HG03442 (cell line): ENCODE data around the gene SYT17.
"Not testable (repeated sequence)": the region's sequence is repeated elsewhere in the genome, so short reads cannot be mapped to it uniquely, and the experiment has no call there.

ENCODE experiments used
- ATAC-seq: cut with Tn5 transposase; IDR thresholded peaks from one replicate; pipeline ENCODE4 v1.9.1; 2021; ENCODE audit warnings: mild to moderate bottlenecking, moderate library complexity; ENCODE audit not compliant: unreplicated experiment

The SYT17 gene

DNA sequence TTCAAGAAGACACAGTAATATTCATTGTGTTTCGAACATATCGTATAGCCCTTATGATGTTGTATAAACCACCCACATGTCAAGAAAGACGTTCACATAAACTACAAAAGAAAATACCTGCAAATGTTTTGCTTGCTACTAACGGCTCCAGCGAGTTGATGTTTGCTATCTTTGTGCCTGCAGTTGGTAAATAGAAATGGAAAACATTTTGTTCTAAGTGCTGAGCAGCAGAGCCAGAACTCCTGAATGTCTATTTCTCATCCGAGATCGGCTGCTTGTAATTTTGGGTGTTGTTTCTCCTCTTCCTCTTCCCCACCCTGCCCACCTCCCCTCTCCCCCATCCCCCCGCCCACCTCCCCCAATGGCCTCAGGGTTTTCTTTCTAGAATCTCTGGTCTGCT is 5.0 kb downstream of the SYT17 start:
- ATAC-seq, result no peak

DNA sequence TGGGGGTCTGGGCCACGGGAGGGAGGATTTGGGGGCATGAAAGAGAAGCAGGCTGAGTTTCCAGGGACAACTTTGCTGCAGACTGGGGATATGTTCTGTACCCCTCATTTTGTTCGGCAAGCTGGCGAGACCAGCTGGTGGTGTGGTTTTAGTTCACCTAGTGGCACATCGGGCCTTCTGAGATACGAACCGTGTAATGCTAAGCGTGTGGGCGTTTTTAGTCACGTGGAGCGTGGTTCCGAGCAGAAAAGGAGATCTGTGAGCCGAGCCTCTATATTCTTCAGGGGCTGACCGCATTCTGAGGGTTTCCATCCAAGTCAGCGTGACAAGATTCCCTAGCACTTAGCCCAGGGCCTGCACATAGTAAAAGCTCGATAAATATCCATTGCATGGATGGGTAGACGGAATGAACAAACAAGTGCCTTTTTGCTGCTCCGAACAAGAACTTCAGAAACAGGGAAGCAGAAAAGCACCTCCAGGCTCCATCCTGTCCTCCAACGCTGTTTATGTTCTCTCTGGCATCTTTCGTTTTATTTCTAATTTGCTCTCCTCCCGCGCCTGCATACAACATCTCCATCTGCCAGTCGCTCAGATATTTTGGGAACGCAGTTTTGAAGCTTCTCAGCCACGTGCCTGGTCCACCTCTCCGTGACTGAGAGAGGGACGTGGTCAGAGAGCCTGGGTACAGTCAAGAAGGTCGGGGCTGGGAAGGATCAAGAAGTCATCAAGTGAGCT is 5.8 kb downstream of the SYT17 start:
- no peak for ATAC-seq

DNA sequence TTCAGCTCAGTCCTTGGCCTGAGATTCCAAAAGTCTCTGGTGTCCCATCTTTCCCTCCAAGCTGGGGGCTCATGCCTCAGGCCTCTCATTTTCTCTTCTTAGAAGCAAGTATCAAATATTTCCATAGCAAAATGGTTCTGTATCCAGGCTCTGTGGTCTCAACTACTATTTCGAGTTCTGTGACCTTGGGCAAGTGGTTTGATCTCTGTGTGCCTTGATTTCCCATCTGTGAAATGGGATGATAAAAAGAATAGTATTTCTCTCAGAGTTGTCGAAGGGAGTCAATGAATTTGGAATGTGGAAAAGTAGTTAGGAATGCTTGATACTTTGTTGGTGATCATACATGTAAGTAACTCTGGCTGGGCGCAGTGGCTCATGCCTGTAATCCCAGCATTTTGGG is 6.4 kb downstream of the SYT17 start:
- ATAC-seq, result no peak

DNA sequence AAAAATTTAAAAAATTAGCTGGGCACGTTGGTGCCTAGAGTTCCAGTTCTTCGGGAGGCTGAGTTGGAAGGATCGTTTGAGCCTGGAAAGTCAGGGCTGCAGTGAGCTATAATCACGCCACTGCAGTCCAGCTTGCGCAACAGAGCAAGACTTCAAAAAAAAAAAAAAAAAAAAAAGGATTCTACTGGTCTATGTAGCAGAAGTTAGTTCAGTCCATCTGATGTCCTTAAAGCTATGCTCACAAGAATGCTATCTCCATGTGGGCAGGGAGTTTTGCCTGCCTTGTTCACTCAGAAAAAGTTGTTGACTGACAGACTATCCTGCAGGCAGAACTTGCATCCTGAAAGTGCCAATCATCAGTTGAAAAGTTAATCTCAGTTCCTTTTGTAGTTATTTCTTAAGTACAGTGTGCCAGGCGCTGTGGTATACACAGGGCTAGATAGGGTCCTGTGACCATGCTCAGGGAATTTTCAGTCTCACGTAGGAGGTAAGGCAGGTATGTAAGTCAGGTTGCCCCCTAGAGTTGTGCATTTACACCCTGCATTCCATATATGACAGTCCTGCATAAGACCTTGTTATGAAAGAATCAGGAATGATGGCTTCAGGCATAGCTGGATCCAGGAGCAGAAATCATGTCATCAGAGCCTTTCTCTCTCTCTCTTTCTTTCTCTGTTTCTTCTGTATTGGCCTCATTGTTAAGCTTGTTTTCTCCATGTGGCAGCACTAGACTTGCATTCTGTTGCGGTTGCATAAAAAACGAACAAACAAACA is 7.6 kb downstream of the SYT17 start:
- ATAC-seq, result no peak

DNA sequence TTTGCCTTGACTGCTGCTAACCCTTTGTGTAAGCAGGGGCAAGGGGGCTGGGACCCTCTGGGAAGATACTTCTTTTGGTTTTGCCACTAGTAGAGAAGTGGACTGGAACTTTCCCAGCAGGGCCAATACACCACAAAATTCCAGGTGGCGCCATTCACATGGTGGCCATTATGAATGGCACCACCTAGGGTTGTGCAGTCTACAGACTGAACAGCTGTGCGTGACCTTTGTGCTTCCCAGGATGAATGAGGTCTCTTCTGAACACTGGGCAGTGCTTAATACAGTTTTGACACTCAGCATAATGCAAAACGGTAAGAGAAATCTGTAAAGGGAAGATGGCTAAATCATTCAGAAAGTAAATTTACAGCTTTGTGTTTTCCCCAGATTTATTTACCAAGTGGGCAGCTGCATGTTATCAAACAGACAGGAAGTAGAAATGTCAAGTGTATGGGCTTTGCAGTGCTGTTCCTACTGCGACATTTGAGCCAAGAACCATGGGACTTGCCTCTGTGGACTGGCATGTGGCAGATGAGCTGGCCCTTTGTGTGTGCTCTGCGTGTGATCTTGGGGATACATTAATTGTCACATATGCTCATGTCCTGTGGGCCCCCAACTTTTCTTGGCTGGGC is 9.2 kb downstream of the SYT17 start:
- no peak for ATAC-seq

DNA sequence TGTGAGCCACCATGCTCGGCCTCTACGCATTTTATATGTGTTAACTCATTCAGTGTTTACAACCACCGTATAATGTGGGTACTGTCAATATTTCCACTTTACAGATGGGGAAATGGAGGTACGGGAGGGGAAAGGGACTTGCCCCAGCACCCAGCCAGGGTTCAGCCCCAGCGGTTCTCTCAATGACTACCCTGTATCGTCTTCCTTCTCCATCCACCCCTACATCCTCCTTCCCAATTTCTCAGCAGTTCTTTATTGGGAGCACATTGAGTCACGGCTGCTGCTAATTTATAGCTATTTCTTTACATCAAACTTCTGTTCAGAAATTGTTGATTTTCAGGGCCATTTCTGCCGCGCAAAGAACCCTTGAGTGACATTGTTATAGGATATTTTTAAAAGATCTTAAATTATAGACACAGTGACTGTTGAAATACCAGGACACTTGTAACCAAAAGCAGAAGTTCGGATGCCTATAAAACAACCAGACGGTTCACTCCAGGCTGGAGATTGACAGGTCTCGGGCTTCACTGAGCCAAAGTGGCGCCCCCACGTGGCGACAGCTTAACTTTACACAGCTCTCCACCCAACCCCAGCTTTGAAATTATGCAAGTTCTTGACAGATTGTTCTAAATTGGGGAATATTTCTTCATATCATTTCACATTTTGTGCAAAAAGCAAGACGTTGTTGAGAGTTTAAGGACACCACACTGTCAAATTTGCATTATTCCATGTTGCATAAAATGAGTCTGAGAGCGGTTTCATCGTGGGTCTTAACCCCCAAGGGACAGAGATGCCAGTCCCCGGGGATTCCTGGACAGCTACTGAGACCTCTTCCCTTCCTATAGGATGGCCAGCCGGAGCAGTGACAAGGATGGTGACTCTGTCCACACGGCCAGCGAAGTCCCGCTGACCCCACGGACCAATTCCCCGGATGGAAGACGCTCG is 11.8 kb downstream of the SYT17 start:
- ATAC-seq, result no peak

DNA sequence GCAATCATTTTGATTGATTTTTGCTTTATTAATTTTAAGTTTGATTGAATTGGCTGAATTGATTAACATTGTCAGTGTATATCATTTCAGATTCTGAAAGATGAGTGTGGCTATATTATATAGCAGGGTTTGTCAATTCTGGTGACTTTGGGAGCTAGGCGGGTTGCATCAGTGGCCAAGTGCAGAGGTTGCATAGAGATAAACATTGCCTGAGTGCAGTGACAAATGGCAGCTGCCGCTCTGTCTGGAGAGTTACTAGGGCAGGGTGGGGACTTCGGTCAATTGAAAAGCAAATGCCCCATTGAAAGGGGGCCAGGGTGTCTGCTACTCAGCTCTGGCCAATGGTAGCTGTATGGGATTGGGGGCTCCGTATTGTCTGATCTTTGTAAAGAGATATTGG is 12.7 kb downstream of the SYT17 start:
- ATAC-seq, result no peak

DNA sequence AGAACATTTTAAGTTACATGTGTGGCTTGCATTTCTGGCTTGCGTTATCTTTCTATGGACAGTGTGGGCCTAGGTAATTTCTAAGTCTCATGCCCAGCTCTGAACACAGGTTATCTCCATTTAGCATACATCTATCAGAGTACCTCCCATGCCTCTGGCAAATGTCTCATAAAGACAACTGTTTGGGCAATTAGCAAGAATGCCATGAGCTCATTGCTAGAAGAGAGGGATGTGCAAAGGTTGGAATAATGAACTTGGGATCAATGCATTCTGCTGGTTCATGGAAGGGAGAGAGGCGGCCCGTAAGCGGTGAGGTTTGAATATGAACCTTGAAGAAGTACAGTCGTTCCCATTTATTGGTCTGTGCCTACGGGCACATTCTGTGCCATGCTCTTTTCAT is 14.4 kb downstream of the SYT17 start:
- no peak for ATAC-seq

DNA sequence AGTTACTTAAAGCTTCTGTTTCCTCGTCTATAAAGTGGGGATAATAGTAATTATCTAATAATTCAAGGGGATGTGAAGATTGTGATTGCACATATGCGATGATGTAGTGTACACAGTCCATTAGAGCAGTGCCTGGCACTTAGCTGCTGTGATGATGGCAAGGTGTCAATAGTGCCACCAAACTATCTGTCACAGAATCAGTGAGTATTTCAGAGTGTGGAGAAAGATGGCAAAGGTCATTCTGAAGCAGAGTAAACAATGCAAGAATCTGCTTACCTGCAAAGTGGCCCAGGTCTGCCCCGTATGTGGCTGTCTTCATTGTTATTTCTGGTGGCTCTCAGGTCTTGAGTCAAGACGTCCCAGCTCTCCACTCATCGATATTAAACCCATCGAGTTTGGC is 15.1 kb downstream of the SYT17 start:
- ATAC-seq, result no peak

DNA sequence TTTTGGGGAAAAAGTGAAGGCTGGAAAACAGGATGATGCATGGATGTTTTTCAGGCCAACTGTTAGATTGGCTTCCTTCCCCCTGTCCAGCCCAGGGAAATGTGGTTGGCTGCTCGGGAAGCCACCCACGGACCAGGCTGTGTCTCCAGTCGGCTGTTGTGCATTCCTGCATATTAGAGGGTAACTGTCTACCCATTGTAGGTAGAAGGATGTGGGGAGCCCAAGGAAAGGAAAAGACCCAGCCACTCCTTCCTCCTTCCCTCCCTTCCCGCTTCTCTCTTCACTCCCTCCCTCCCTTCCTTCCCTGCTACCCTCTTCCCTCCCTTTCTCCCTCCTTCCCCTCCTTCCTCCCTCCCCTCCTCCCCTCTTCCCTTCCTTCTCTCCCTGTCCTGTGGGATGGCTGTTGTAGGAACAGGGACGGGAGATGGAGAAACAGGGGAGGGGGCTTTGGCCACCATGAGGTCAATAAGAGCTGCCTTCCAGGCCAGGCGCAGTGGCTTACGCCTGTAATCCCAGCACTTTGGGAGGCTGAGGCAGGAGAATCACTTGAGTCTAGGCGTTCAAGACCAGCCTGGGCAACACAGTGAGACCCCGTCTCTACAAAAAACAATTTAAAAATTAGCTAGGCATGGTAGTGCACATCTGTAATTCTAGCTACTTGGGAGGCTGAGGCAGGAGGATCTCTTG is 16.9 kb downstream of the SYT17 start:
- no peak for ATAC-seq

DNA sequence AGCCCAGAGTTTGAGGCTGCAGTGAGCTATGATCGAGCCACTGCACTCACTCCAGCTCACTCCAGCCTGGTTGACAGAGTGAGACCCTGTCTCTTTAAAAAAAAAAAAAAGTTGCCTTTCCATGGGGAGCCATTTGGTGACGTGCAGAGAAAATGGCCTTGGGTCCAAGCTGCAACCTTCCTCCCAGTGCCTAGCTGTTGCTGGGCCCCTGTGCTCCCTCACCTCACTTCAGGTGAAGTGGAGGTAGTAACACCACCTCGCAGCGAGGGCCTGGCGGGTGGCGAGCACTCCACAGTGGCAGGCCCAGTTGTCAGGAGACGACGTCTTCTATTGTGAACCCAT is 17.4 kb downstream of the SYT17 start:
- ATAC-seq, result no peak

DNA sequence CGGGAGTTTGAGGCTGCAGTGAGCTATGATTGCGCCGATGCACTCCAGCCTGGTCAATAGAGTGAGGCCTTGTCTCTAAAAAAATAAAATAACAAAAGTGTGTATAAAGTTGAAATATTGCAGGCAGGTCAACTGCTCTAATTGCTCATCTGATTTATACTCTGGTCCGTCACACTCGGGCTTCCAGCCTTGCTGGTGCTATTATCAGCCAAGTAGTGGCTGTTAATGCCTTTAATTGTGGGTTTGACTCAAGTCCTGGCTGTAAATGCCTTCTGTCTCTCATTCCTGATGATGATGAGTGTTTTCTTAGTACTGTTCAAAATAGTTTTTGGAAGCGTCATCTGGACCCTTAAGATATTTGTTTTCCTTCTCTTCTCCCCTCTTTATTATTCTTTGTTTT is 18.4 kb downstream of the SYT17 start:
- no peak for ATAC-seq

DNA sequence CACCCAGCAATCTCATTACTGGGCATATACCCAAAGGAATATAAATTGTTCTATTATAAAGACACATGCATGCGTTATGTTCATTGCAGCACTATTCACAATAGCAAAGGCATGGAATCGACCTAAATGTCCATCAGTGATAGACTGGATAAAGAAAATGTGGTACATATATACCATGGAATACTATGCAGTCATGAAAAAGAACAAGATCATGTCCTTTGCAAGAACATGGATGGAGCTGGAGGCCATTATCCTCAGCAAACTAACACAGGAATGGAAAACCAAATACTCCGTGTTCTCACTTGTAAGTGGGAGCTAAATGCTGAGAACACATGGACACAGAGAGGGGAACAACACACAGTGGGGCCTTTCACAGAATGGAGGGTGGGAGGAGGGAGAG is 19.9 kb downstream of the SYT17 start:
- not testable (repeated sequence) for ATAC-seq

DNA sequence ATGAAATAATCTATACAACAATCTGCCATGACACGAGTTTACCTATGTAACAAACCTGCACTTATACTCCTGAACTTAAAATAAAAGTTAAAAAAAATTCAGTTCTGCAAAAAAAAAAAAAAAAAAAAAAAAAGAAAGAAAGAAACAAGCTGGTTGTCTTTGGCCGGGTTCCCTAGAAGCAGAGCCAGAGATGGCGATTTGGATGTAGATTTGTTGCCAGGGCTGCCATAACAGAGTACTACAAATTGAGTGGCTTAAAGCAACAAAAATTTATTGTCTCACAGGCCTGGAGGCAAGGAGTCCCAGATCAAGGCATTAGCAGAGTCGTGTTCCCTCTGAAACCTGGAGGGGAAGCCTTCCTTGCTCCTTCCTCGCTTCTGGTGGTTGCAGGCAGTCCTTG is 20.4 kb downstream of the SYT17 start:
- no peak for ATAC-seq

DNA sequence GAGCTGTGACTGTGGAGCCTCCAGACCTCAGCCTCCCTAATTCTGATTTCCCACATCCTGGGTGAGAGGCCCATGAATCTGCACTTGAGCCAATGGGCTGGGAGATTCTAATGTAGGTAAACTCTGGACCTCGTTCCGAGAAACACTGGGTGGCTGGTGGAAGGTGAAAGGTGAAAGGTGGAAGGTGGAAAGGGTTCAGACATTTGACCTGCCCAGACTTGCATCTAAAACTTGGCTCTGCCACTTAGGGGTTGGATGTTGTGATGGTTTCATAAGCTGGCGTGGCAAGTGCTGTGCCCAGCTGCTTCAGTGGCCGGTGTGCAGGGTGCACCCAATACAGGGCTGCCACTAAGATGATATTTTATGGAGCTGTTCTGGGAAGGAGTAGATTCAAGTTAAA is 24.8 kb downstream of the SYT17 start:
- no peak for ATAC-seq

DNA sequence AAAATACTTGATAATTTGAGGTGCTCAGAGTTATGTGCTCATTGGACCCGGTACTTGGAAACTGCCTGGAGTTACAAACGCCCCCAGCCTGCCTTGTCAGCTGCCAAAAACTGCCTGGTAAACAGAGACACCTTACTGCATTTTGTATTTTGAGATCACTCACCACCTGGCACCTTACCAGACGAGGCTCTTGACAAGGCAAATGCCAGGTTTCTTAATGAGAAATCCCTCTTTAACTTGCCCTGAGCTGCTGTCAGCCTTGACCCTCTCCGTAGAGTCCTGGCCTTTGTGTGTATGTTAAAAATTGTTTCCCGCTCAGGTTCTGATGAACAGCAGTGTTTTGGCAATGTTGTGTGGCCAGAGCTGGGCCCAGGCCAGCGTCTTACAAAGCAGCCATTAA is 28.8 kb downstream of the SYT17 start:
- no peak for ATAC-seq

DNA sequence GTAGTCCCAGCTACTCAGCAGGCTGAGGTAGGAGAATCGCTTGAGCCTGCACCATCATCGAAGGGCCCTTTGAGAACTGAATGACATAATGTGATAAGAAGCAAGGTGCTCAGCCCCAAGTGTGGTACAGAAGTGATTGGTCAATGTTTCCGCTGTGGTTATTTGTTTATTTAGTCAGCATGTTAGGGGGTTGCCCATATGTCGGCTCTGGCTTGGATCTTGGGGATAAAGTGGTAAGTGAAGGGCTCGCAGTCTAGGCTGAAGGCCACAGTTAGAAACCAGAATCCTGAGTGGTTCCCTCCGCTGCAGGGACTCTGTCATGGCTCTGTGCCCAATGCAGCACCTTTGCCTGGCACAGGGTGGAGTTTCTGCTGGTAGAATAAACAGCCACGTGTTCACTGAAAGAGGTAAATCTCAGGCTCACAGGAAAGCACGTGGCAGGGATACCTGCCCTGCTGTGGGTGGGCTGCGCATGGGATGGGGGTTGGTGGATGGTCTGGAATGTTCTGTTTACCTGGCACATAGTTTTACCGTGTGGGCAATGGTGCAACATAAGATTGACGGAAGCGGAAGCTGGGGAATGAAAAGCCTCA is 35.4 kb downstream of the SYT17 start:
- no peak for ATAC-seq

DNA sequence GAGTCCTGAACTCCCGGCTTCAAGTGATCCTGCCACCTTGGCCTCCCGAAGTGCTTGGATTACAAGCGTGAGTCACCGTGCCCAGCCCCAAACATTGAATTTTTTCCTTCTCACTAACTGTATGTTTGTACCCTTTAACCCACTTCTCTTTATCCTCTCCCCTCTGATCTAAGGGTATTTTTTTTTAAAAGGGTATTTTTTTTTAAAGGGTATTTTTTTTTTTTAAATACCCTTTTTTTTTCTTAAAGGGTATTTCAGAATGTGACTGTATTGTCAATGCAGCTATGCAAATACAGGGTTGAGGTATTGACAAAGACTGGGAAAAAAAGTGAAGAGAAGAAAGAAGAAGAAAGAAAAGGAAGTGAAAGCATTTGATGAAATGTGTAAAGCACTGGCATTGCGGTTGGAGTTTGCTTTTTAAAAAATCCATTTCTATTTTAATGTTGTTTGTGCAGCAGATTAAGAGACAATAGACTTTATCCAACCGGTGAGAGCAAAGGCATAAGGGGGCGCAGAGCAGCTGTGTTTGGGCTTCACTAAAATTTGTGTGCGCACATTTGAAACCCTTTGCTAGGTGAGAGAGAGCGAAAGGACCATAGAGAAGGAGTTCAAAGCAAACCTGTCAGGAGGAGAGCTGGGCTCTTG is 42.4 kb downstream of the SYT17 start:
- peak; percentile 58 for ATAC-seq

DNA sequence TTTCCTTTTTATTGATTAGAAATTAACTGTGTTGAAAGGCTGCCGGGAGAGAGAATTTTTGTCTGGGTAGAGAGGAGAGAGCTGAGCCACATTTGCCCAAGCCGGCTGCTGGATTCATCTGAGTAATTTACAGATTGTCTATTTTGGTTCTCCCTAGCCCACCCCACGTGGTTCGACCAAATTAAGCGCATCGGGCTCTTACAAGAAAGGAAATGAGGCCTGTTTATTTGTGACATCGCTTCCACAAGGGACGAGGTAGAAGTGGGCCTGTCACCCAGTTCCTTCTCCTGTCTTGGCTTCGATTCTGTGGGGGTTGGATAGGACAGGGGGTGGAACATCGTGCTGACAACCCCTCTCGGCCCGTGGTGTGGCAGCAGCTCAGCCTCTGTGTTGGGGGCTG is 42.9 kb downstream of the SYT17 start:
- ATAC-seq, result peak; percentile 39

DNA sequence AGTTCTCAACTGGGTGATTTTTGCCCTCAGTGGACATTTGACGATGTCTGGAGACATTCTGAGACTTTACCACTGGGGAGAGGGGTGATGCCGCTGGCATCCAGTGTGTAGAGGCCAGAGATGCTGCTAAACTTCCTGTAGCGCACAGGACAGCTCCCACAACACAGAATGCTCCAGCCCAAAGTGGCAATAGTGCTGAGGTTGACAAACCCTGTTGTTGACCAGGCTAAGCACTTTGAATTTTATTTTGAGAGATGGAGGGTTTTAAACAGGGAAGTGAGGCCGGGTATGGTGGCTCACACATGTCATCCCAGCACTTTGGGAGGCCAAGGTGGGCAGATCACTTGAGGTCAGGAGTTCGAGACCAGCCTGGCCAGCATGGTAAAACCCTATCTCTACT is 44.0 kb downstream of the SYT17 start:
- ATAC-seq, result no peak
